GM18858 (cell line): ENCODE results near the gene TMEM178B.

ENCODE experiments used
- ATAC-seq: cut with Tn5 transposase; IDR thresholded peaks from one replicate; pipeline ENCODE4 v1.9.1; 2021; ENCODE audit not compliant: unreplicated experiment

TMEM178B gene

DNA sequence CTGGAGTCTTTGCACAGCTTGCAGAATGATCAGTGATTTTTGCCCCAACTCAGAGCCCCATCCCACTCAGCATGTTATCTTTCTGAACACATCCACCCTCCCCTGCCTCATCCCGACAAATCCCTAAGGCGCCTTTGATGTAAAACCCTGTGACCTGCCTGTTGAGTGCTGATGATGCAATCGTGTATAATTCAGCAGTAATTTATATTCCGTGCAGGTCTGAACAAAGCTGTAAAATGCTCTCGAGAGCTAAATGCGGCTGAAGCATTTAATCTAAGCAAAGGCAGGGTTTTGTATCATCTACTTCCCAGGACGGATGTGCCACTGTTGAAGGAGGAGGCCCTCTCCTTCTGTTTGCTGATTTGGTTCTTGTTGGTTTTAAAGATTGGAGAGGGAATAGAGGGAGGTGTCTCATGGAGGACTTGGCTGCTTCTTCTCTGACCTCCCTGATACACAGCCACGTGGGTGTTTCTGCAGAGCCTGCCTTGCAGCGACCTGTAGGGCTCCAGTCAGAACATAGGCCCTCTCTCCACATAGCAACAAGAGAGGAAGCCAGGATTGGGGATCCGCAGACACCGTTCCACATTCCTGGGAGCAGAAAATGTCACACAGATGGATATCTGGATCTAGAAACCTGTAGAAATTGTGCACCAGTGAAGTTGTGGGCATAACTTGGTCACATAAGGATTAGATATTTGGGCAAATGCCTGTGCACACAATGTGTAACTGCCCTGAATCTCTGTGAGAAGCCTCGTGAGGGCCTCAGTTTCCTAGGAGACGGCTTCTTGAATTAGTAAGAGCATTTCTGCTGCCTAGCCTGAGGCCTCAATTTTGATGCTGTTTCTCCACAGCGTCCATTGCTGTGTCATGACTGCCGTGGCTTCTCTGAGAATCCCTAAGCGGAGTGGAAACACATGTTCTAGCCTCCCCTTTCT lies 387.2 kb downstream of the TMEM178B start:
- ATAC-seq: no peak

DNA sequence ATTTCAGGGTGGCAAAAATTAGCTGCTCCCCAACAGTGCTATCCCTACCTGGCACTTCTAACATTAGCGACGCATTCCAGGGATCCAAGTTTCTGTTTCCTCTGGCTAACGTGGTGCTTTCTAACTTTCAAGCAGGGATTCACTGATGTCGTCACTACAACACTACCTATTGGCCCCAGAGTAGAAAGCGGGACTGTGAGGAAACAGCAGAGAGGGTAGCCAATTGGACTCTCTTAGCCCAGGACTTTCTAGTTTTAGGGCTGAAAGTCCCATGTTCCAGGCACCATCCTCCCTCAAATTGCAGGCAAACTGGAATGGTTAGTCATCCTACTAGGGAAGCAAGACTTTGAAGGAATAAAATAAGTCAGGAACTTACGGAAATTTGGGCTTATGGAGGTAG lies 388.1 kb downstream of the TMEM178B start:
- ATAC-seq: no peak

DNA sequence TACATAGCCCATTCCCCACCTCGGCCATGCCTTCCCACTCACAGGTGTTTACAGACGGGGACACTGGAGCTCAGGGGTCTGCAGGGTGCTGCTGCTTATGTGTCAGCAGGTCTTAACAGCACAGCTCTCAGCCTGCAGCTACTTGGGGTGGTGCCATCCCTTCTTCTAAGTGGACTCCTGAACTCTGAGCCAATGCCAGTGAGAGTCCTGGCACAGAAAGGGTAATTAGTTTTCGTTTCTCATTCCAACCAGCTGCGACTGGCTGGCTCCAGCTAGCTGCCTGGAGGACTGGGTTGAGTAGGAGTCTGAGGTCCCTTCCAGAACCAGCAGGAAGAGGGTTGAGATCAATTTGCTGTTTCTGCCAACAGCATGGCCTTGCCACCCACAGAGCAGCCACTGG lies 389.1 kb downstream of the TMEM178B start:
- no peak for ATAC-seq

DNA sequence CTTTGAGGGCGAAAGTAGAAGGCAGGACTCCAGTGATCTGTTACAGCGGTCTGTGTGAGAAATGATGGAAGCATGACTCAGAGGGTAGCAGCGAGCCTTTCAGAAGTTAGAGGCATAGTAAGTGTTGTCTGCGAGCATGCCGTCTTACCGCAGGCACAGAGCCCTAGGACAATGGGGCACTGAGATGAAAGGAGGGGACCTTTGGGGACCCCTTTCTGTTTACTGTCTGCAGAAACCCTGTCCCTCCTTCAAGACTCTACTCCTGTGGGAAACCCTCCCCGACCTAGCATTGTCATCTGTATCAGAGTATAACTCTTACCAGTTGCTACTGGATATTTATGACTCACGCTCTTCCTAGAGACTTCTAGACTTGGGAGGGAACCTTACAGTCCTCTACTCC lies 390.1 kb downstream of the TMEM178B start:
- ATAC-seq: no peak

DNA sequence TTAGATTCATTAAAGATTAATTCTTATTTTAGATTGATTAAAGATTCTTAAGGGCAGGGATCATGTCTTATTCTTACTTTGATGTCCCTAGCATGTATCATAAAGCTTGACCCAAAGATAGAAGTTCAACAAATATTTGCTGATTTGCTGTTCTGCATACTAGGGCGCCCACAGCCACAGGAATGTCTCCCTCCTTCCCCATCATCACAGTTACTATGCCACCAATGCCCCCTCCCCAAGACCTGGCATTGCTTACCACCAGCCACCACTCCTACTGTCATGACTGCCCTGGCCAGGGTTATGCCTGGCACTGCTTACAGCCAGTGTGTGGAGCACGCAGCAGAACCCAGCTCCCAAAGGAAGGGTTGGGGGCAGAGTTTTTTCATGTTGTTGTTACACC lies 390.7 kb downstream of the TMEM178B start:
- no peak for ATAC-seq

DNA sequence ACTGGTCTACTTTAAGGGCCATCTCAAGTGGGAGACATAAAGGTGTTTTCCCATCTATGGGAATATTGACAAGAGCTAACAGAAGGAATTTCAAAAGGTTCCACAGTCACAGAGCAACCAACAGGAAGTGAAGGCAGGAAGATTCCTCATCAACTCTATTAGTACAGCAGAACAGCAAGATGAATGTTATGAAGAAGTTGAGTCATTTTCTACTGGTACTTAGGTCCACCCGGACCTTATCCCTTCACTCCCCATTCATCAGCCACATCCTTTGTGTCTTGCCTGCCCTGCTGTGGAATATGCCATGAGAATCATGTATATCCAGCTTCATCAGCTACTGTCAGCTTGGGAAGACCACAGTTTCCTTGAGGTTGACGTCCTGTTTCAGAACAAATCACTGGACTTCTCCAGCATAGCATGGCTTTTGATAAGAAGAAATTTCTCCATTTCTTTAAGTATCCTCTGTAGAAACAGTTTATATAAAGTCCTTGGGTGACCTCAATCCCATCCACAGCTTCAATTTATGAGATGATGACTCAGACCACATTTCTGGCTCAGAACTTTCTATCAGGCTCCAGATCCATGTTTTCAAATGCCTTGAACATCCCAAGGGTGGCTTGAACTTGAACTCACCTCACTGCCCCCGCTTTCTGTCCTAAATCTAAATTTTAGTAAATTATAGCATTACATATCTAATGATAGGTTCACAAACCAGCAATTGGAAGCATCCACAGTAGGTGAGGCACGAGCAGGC lies 392.5 kb downstream of the TMEM178B start:
- ATAC-seq: no peak

DNA sequence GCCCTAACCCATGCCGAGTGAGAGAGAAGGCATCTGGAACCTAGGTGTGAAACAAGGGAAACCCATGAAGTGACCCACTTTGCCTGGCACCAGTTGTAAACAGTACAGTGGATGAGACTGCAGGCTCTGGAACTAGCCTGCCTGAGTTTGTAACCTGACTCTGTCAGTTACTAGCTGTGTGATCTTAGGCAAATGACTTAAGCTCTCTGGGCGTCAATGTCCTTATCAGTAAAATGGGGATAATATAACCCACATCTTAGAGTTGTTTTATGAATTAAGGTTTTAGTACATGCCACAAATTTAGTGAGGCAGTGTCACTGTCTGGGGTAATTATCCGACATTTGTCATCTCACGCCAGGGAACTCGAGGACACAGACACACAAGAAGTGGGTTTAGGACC lies 394.5 kb downstream of the TMEM178B start:
- no peak for ATAC-seq

DNA sequence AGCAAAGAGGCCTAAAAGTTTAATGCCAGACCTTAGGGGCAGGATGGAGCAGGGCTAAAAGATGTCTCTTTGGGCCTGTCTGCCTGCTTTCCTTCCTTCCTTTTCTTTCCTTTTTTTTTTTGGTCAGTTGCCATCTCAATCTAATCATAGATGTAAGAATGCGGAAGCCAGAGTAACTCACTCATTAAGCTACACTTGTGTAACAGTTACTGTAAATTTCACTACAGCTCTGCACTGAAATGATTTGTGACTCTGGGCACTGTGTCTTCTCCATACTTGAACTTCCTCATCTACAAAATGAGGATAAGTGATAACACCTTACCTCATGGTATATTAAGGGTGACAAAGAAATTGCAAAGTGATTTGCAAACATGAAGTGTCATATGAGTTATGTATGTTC lies 401.8 kb downstream of the TMEM178B start:
- no peak for ATAC-seq

DNA sequence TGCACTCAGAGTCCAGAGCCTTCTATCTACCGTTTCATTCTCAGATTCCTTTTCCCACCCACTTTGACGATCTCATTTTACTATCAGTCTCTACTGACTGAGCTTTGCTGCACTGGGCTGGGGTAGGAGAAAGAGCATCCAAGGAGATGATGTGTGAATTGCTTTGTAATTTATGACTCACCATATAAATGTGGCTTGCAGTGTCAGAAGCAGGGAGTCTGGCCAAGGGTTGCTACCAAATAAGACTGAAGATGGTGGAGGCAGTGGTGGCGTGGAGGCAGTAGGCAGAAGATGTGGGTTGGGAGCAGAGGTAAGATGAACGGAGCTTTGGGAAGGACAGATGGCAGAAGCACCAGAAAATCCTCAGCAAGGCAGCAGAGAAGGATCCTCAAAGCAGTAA lies 404.0 kb downstream of the TMEM178B start:
- no peak for ATAC-seq

DNA sequence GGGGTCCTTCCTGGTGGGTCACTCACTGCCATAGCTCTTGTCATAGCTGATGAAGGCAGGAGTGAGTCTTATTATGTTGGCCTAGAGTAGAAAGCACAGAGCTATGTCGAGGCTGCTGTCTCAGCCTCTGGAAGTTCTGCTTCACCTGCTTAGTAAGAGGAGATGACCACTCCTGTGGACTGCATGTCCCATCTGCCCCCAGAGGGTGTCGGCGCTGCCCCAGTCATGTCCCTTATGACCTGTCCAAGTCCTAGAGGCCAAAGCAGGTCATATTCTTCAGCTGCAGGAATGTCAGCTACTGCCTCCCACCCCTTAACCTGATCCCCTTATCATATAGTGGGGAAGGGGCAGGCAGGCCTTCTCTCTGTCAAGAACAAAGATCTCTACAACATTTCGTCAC lies 405.0 kb downstream of the TMEM178B start:
- ATAC-seq: no peak

DNA sequence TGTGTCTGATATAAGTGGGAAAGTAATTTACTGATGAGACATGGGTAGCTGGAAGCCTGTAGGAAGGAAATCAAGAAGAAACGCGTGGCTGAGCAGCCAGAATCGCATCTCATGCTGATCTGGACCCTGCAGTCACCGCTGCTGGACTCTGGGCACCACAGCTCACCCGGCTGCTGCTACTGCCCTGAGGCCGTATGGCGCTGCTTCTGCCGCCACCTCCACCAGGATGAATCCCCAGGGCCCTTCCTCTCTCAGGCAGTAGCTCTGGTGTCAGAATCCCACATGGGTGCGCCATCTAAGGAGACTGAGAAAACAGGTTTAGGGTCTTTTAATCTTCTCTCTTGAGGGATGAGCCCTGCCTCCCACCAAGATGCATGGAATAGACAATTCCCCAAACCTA lies 407.1 kb downstream of the TMEM178B start:
- no peak for ATAC-seq

DNA sequence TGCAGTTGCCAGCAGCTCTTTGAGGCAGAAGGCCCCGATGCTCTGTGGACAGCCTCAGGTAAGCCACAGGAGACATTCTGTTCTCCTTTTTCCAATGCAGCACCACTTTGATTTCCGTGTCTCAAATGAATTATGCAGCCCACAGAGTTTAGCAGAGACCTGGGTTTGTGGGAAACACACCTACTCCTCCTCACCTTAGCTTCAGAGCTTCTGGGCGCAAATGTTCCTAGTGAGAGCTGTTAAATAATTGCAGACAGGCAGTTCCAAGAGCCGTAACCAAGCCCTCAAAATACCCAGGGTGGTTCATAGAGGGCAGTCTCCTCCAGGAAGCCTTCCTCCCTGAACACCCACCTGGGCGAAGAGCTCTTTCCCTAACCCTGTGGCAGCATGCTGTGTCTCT lies 408.1 kb downstream of the TMEM178B start:
- ATAC-seq: no peak

DNA sequence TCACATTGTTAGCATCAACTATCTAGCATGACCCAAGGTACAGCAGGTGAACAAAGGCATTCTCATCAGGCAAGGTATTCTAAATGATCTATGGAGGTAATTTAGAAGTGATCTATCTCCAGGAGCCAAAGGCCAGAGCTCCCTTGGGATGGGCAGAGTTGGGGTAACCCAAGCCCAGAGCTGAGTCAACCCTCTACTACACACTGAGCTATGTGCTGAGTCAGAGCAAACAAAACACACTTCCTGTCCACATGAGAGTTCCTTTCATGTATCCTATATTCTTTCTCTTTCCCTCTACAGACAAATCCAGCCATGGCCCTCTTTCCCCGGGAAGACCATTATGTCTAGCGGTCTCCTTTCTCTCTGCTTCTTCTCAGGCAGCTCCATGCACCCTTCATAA lies 409.2 kb downstream of the TMEM178B start:
- no peak for ATAC-seq

DNA sequence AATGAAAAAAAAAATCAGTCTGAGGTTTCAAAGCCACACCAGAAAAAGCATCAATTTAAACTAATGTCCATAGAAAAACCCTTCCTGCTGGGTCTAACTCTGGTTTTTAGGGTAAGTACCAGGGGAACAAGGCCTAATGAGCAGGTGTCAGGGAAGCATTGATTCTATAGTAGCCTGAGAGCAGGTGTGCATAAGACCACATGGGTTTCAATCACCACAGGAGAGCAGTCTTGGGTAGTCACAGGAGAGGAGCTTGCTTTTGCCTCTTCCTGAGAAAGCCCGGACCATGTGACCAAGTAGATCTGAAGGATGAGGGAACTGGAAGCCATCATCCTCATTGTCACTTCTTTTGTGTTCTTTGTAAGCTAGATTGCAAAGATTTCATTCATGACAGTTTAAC lies 411.0 kb downstream of the TMEM178B start:
- no peak for ATAC-seq

DNA sequence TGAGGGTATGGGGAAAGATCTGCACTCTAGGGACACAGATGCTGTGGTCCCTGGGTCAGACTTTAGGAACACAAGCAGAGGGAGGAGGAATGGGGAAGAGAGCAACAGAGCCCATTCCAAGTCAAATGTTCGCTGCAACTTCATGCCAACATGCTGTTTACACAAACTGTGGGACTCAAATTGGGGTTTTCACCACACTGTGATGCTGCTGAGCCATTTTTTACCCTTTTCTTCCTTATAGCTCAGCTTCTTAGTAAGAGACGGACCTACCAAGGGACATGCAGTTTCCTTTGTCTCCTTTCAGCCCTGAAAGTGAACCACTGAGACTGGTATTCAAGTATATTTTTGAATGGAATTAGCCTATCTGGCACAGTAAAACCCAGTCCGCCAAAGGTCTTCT lies 413.1 kb downstream of the TMEM178B start:
- no peak for ATAC-seq

DNA sequence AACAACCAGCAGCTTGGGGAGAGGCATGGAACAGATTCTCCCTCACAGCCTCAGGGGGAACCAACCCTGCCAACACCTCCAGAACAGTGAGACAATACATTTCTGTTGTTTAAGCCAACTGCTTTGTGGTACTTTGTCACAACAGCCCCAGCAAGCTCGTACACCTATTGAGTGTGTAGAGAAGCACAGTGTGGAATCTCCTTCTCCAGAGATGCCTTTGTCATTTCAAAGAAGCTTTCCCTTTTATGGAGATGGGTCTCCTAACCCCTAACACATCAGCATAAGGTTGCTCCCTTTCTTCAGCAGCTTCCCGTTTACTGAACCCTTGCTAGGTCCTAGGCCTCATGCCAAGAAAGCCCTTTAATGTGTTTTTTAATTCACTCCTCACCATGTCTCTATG lies 416.6 kb downstream of the TMEM178B start:
- ATAC-seq: no peak

DNA sequence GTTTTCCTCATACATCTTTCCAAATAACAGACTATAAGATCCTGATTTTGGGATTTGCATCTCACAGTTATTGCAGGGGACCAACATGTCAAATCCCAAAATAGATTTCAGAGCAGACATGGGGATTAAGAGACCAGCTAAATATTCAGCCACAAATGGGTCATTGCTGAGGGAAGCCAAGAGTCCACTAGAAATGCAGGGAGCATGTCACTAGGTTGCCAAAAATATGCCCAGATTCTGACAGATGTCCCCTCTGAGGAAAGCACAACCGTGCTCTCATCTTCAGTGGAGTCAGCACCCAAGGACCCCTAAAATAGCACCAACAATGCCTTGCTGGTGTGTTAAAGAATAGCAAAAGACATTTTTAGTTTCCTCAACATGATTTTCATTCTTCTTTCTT lies 421.2 kb downstream of the TMEM178B start:
- ATAC-seq: no peak

DNA sequence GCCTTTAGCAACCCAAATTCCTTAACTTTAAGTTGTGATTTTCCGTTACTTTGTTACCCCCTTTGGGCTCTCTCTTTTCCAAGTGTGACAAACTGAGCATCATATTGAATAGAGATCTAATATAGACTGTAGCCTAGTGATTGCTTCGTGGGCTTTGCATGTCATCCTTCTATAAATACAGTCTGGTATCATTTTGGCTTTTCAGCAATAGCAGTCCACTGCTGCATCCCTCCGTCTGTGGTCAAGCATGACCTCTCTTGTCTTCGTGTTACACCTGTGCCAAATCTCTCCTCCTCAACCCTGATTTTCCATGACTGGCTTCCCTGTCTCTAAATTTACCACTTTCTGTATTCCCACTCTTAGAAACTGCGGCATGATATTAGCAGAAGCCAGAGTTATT lies 423.5 kb downstream of the TMEM178B start:
- ATAC-seq: no peak

DNA sequence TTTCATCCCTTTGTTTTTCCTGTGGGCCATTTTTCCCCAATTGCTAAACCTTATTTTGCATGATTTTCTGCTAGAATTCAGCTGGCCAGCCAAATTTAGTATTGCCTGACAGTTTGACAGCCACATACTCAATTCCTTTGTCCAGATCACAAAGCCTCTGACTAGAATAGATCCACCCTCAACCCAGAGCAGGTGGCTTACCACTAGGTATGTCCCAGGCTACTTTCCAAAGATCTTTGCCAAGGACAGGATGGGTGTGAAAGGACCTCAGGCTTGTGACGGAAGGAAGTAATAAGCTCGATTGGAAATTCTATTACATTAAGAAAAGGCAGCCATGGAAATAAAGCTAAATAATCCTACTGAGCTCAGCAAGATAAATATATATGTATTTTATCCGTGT lies 426.7 kb downstream of the TMEM178B start:
- ATAC-seq: no peak

DNA sequence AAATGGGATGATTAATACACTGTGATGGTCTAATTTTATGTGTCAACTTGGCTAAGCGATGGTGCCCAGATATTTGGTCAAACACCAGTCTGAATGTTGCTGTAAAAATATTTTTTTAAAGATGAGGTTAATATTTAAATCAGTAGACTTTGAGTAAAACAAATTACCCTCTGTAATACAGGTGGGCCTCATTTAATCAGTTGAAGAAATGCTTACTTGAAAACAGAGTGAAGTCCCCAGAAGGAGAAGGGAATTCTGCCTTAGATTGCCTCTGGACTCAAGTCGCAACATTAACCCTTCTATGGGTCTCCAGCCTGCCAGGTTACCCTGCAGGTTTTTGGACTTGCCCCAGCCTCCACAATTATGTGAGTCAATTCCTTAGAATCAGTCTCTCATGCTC lies 427.6 kb downstream of the TMEM178B start:
- ATAC-seq: no peak

DNA sequence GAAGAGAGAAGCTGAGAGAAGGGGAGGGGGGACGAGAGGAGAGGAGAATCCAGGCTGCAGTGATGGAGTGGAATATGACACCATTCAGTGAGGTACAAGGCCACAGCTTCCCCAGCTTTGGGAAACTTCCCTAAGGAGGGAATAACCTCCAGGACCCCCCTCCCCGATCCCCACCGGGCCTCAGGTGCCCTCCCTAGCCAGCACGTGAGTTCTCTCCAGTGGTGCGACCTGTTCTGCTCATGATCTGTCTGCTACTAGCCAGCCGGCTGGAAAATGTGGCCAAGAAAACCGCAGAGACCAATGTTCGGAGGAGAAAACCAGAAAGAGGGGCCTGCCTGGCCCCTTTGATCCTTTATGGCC lies 437.4 kb downstream of the TMEM178B start:
- ATAC-seq: no peak

DNA sequence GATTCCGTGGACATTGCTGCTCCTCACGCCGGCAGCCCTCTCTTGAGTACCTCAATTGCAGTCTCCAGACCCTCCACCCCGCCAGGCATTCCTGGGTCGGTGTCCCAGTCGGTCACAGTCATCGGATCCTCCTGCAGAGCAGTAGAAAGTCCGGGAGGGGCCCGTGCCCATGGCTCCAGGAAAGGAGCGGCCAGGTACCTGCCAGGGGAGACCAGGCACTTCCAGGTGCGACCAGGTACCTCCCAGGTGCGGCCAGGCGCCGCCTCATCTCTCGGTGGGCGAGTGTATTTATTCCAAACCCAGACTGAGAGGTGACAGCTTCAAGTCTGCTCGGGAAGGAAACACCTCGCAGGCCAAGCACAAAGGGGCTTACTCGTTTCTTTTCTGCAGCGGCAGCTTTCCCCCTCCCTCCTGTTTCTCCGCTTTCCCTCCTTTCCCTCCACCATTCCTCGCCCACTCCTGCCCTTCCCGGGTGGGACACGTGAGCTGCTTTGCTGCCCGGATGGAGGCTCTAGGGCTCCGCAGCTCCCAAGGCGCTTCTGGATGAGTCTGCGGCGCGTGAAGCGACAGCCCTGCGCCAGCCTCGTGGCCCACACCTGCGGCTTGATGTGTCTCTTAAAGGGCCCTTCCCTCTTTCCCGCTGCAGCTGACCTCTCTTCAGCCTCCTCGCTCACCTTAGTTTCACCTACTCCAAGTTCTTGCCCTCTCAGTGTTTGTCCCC lies 438.0 kb downstream of the TMEM178B start:
- ATAC-seq: no peak
